H1 (cell line): ENCODE measurements around the gene TCF7L2. TPM values are rescaled to one million over a fixed set of nuclear protein-coding genes. Genes with fewer than 3 reads are reported as not detected.

Experiments used
- CHD1 ChIP-seq: IDR thresholded peaks from 2 replicates; pipeline ENCODE4 v1.6.1; 2012; ENCODE audit warnings: low read depth, low read length, improper control_type of control experiment
- CHD7 ChIP-seq: fragments of 300-600 bp; sonication (generic); IDR thresholded peaks from 2 replicates; pipeline ENCODE4 v1.7.1; 2012; ENCODE audit warnings: low read length, moderate library complexity, mild to moderate bottlenecking, inconsistent platforms; ENCODE audit not compliant: insufficient replicate concordance
- polyA plus RNA-seq, 7 experiments: library from polyadenylated mRNA; depleted of rRNA in 3 of 7; stranded (reverse) in 5 of 7; unstranded in 2 of 7; fragments of >200 nt in 5 of 7; fragments of 200-250 nt in 2 of 7; gene quantifications; 1 replicate in 5 of 7; 2 replicates in 1 of 7; 4 replicates in 1 of 7; pipeline versions ENCODE4 v1.2.1 to v1.2.3, GENCODE V29; 2011 to 2013; ENCODE audit warnings: missing spikeins in 2 of 7, mixed read lengths in 2 of 7
- total RNA-seq: library from RNA; stranded (reverse); fragmentation: NEBNext Ultra II Directional; extraction: Animal tissue kit (Norgen Biotek cat#: 25700); gene quantifications from 2 replicates; pipeline ENCODE4 v1.2.1, GENCODE V29; 2021

The TCF7L2 gene
- total and polyA plus RNA-seq, 2 of the 8 experiments (the other 6 are each of a cell fraction or from before 2014, with no cell fraction given): 33.9 to 67.3 TPM

GRCh38 chr10:112969542-112969941 is 19.5 kb downstream of the TCF7L2 start (continued):
- TF ChIP-seq CHD7 (no peak), CHD1 (no peak)
- TF ChIP-seq, all 59 proteins: peak for 0
